ENCODE measurements around the gene AICDA.

GRCh38 chr12:8554451-8555195, 58.0 kb downstream of the AICDA start:
- TF ChIP-seq, protein P1, sequence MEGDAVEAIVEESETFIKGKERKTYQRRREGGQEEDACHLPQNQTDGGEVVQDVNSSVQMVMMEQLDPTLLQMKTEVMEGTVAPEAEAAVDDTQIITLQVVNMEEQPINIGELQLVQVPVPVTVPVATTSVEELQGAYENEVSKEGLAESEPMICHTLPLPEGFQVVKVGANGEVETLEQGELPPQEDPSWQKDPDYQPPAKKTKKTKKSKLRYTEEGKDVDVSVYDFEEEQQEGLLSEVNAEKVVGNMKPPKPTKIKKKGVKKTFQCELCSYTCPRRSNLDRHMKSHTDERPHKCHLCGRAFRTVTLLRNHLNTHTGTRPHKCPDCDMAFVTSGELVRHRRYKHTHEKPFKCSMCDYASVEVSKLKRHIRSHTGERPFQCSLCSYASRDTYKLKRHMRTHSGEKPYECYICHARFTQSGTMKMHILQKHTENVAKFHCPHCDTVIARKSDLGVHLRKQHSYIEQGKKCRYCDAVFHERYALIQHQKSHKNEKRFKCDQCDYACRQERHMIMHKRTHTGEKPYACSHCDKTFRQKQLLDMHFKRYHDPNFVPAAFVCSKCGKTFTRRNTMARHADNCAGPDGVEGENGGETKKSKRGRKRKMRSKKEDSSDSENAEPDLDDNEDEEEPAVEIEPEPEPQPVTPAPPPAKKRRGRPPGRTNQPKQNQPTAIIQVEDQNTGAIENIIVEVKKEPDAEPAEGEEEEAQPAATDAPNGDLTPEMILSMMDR (IDR thresholded peaks at IDR 0.05), result no peak
- TF ChIP-seq POLR2A (IDR thresholded peaks at IDR 0.05), result no peak
